Measurements from ENCODE around the gene SLC16A3. TPM values are rescaled to one million over a fixed set of nuclear protein-coding genes. Genes with fewer than 3 reads are reported as not detected.

The SLC16A3 gene
- total and polyA plus RNA-seq, 2 of the 8 experiments (the other 6 are each of a cell fraction or from before 2014, with no cell fraction given) = 3.8 to 8.7 TPM

DNA sequence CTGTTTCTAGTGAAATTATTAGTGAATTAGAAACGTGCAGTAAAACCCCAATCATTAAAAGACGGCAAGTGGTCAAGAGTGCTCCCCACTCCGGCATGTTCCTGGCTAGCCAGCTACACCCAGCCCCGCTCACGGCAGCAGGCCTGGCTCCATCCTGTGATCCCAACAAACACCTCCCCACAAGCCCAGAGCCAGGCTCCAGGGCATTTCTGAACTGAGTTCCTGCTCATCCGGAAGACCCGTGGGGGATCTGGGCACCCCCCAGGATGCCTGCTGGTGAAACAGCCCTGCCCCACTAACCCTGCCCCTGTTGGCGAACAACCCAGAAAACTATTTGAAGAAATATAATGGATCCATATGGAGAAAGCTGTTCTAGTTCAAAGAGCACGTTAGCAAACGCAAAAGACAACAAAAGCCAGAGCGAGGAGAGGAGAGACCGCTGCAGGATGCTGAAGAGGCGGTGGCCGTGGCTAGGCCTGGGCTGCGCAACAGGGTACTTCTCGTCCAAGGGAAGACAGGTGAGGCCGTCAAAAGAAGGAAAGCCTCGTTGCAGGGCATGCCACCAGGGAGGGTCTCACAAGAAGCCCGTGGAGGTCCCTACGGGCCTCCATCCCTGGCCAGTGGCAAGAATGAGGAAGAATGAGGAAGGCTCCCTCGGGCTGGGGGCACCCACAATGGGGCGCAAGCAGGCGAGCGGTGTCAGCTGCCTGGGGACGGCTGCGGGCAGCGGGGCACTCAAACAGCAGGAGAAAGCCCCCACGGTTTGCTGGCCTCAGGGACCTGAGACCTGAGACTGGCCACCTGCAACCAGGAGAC is 19.2 kb downstream of the SLC16A3 start:
- Histone ChIP-seq H3K18ac (ENCODE audit: extremely low read depth, low read length) (no peak overlapping the region), H4K91ac (replicated peaks; ENCODE audit: insufficient read length, low read length) (no peak overlapping the region), H2AK5ac (ENCODE audit: low read depth, low read length) (no peak overlapping the region), H3K4me2 (ENCODE audit: insufficient read depth in 1 of 2, low read depth in 2 of 2, low read length in 2 of 2) (no peak overlapping the region), H3K23me2 (ENCODE audit: low read depth, low read length) (no peaks in the 10 kb centered on the region), H3K27ac (ENCODE audit: low read depth, low read length) (no peak overlapping the region), H2AFZ (ENCODE audit: low read length) (no peak overlapping the region), H2BK5ac (ENCODE audit: low read depth, low read length) (no peak overlapping the region), H3K56ac (replicated peaks; ENCODE audit: insufficient read length, low read depth, low read length) (no peak overlapping the region), H2BK15ac (ENCODE audit: low read length) (no peak overlapping the region), H3K14ac (ENCODE audit: insufficient read length) (no peak overlapping the region), H2BK120ac (replicated peaks; ENCODE audit: low read depth, low read length) (no peak overlapping the region), H3K79me1 (ENCODE audit: low read depth, low read length) (peaks cover 27% of the 10 kb centered on the region), H3K4me3 (ENCODE audit: extremely low read depth in 1 of 4, insufficient read depth in 2 of 4, low read depth in 3 of 4, low read length in 4 of 4) (no peak overlapping the region), H4K8ac (ENCODE audit: extremely low read depth, insufficient read depth, low read length) (no peak overlapping the region), H3K9me3 (ENCODE audit: insufficient read depth in 2 of 2, low read depth in 1 of 2, low read length in 1 of 2) (no peaks in the 10 kb centered on the region; a peak in 1 of 4 replicates), H3K4me1 (replicated peaks in 1 of 4; ENCODE audit: control insufficient read depth in 3 of 4, insufficient read depth in 4 of 4, low read length in 3 of 4) (no peaks in the 10 kb centered on the region; a peak in 1 of 7 replicates), H3K36me3 (ENCODE audit: control insufficient read depth in 2 of 4, insufficient read depth in 4 of 4, low read length in 3 of 4) (peaks cover 59 to 98% (median 94%) of the 10 kb centered on the region in 4 experiments), H2BK20ac (ENCODE audit: low read length) (no peak overlapping the region), H2BK12ac (ENCODE audit: low read depth, low read length) (no peak overlapping the region), H3K4ac (replicated peaks; ENCODE audit: insufficient read length, low read depth, low read length) (no peak overlapping the region), H3K79me2 (ENCODE audit: control insufficient read depth in 1 of 2, insufficient read depth in 2 of 2, low read length in 2 of 2) (peaks cover 0 to 34% of the 10 kb centered on the region in 2 experiments; a peak in 1 of 4 replicates), H4K5ac (ENCODE audit: insufficient read length, low read depth, low read length) (no peak overlapping the region), H4K20me1 (replicated peaks in 1 of 2; ENCODE audit: control insufficient read depth in 1 of 2, insufficient read depth in 2 of 2, low read length in 2 of 2) (peaks cover 51 to 55% of the 10 kb centered on the region in 2 experiments), H3K27me3 (replicated peaks in 1 of 4; ENCODE audit: control insufficient read depth in 3 of 4, extremely low read depth in 1 of 4, insufficient read depth in 3 of 4, low read length in 3 of 4) (no peaks in the 10 kb centered on the region), H3K23ac (ENCODE audit: insufficient read length) (no peak overlapping the region), H3K9ac (replicated peaks in 1 of 4; ENCODE audit: extremely low read depth in 1 of 4, low read depth in 3 of 4, low read length in 3 of 4) (no peak overlapping the region)
- WGBS, 2 experiments (ENCODE audit: extremely low coverage in 1 of 2, insufficient coverage in 1 of 2, insufficient read length in 1 of 2, insufficient replicate concordance in 2 of 2, low coverage in 1 of 2, low lambda C conversion rate in 2 of 2, missing lambda C conversion rate in 1 of 2) = 95% methylated on average over 28 of the region's 28 CpGs; no CpG with 5 or more reads in 1 of the 2 experiments
- DNase-seq (ENCODE audit: low read depth in 1 of 2, low spot score in 2 of 2) (no peak), FAIRE-seq (no peak)
- TF ChIP-seq GTF2F1 (IDR thresholded peaks at IDR 0.05; ENCODE audit: borderline replicate concordance, low read depth, low read length) (no peak), POLR2AphosphoS5 (IDR thresholded peaks at IDR 0.05; ENCODE audit: low read depth, low read length) (no peak), SUZ12 (IDR thresholded peaks at IDR 0.05; ENCODE audit: low read length) (no peak), NRF1 (IDR thresholded peaks at IDR 0.05; ENCODE audit: low read depth, low read length) (no peak), HDAC6 (IDR thresholded peaks at IDR 0.05; ENCODE audit: low read depth, low read length) (no peak), RFX5 (IDR thresholded peaks at IDR 0.05; ENCODE audit: borderline replicate concordance, low read depth, low read length) (no peak)
- POLR2A ChIA-PET (ENCODE audit: partially characterized antibody) = interaction anchor here (1.5 kb wide), 1 partner anchor 8 kb away, joined by 4 read pairs; no protein-coding TSS in a partner anchor
- CTCF ChIA-PET (ENCODE audit: partially characterized antibody) = interaction anchor here (0.9 kb wide), 1 partner anchor 10 kb away, joined by 3 read pairs; no protein-coding TSS in a partner anchor

All from H1 (cell line).